PC-9 (cell line): ENCODE data around the gene ALDH4A1.

Experiments used
- EZH2 ChIP-seq: fragments of 200-600 bp; sonication (generic); IDR thresholded peaks from 2 replicates; pipeline ENCODE4 v1.8.0; 2017; ENCODE audit warnings: antibody characterized with exemption, low read depth
- TF ChIP-seq, protein P1 (sequence below): fragments of 200-600 bp; sonication (generic); conservative IDR thresholded peaks from 2 replicates; pipeline ENCODE4 v1.6.1; 2017; ENCODE audit warnings: mixed run types, antibody characterized with exemption, mild to moderate bottlenecking, moderate library complexity

DNA sequence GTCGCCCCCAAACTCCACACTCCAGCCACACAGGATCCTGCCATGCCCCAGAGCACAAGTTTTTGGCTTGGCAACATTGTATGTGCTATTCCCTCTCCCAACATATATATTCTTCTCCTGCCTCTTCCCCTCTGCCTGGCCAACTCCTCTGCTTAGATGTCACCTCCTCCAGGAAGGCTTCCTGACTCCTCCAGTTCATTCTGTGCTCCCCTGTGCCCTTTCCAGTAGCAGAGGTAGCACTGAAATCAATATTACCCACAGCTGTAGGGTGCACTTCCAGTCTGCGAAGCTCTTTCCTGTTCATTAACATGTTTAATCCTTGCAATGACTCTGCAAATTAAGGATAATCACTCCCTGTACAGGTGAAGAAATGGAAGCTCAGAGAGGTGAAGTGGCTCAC is 21.2 kb downstream of the ALDH4A1 start:
- TF ChIP-seq, protein P1, sequence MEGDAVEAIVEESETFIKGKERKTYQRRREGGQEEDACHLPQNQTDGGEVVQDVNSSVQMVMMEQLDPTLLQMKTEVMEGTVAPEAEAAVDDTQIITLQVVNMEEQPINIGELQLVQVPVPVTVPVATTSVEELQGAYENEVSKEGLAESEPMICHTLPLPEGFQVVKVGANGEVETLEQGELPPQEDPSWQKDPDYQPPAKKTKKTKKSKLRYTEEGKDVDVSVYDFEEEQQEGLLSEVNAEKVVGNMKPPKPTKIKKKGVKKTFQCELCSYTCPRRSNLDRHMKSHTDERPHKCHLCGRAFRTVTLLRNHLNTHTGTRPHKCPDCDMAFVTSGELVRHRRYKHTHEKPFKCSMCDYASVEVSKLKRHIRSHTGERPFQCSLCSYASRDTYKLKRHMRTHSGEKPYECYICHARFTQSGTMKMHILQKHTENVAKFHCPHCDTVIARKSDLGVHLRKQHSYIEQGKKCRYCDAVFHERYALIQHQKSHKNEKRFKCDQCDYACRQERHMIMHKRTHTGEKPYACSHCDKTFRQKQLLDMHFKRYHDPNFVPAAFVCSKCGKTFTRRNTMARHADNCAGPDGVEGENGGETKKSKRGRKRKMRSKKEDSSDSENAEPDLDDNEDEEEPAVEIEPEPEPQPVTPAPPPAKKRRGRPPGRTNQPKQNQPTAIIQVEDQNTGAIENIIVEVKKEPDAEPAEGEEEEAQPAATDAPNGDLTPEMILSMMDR, result no peak
- no peak for TF ChIP-seq EZH2
